Stimulated activated naive CD8-positive, alpha-beta T cell treated with anti-CD3 and anti-CD28 coated beads, Interleukin-15, Interleukin-2, amounts not matched to agents 100 ng/mL and 50 ng/mL, for 24 hours (primary cell): Measurements from ENCODE around the gene TOX2.

Source experiments
- H3K27ac Mint-ChIP-seq: one replicate; pipeline ENCODE4 v1.8.0; 2021; ENCODE audit warnings: mild to moderate bottlenecking, mixed read lengths
- H3K27me3 Mint-ChIP-seq: one replicate; pipeline ENCODE4 v1.8.0; 2021; ENCODE audit warnings: mixed read lengths
- H3K36me3 Mint-ChIP-seq: one replicate; pipeline ENCODE4 v1.8.0; 2021; ENCODE audit warnings: low read depth, mixed read lengths
- H3K4me1 Mint-ChIP-seq: one replicate; pipeline ENCODE4 v1.8.0; 2021; ENCODE audit warnings: low read depth, mixed read lengths
- H3K4me3 Mint-ChIP-seq: one replicate; pipeline ENCODE4 v1.8.0; 2021; ENCODE audit warnings: mild to moderate bottlenecking, mixed read lengths
- H3K9me3 Mint-ChIP-seq: one replicate; pipeline ENCODE4 v1.8.0; 2021; ENCODE audit warnings: mixed read lengths

The TOX2 gene

GRCh38 chr20:44081476-44081875 is 166.8 kb downstream of the TOX2 start:
- Mint-ChIP-seq H3K27ac (no peak overlapping the region), H3K4me3 (no peak overlapping the region), H3K4me1 (peaks cover 15% of the 10 kb centered on the region), H3K9me3 (no peaks in the 10 kb centered on the region), H3K36me3 (no peaks in the 10 kb centered on the region), H3K27me3 (peaks cover 7% of the 10 kb centered on the region)

GRCh38 chr20:44081888-44082287 is 167.2 kb downstream of the TOX2 start:
- no peak overlapping the region for H3K27ac Mint-ChIP-seq
- H3K4me1 Mint-ChIP-seq, result peaks cover 15% of the 10 kb centered on the region
- no peak overlapping the region for H3K4me3 Mint-ChIP-seq
- H3K36me3 Mint-ChIP-seq, result no peaks in the 10 kb centered on the region
- no peaks in the 10 kb centered on the region for H3K9me3 Mint-ChIP-seq
- H3K27me3 Mint-ChIP-seq, result peaks cover 7% of the 10 kb centered on the region

DNA sequence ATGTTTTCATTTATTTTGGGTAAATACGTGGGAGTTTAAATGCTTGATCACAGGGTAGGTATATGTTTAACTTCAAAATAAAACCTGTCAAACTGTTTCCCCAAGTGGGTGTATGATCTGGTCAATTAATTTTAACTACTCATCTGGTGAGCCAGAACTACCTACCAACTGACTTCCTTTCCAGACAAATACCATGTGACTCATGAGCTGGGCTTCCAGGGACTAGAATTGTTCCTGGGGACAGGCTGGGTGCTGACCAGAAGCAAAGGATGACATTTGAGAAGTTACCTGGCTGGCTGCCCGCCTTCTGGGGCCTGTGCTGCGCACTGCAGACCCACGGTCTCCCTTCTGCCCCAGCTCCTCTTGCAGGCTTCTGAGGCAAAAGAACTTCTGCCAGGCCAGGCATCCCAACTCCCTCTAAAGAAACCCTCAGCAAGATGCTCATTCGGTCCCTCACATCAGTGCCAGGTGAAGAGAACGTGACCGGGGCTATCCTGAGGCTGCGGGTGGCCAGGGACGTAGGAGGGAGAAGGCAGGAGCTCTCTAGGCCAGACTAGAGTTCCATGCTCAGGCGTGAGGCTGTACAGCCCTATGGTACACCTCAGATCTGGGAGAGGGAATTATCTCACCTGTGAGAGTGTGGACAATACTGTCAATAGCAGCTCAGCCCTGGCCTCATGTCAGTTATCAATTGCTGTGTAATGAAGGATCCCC is 168.7 kb downstream of the TOX2 start:
- no peak overlapping the region for H3K4me3 Mint-ChIP-seq
- H3K36me3 Mint-ChIP-seq, result no peaks in the 10 kb centered on the region
- H3K27ac Mint-ChIP-seq, result no peak overlapping the region
- peaks cover 11% of the 10 kb centered on the region for H3K4me1 Mint-ChIP-seq
- peaks cover 9% of the 10 kb centered on the region for H3K27me3 Mint-ChIP-seq
- no peaks in the 10 kb centered on the region for H3K9me3 Mint-ChIP-seq

DNA sequence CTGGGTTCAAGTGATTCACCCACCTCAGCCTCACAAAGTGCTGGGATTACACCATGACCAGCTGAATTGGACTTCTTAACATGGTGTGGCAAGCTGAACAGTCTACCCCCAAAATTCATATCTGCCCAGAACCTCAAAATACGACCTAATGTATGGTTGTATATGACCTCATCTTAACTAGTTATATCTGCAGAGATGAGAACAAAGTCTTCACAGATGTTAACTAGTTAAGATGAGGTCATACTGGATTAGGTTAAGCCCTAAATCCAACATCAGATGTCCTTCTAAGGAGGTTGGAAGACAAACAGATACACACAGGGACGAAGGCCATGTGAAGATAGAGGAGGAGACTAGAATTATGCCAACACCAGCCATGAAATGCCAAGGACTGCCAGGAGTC is 169.8 kb downstream of the TOX2 start:
- peak overlapping the region; percentile 16 for H3K27ac Mint-ChIP-seq

DNA sequence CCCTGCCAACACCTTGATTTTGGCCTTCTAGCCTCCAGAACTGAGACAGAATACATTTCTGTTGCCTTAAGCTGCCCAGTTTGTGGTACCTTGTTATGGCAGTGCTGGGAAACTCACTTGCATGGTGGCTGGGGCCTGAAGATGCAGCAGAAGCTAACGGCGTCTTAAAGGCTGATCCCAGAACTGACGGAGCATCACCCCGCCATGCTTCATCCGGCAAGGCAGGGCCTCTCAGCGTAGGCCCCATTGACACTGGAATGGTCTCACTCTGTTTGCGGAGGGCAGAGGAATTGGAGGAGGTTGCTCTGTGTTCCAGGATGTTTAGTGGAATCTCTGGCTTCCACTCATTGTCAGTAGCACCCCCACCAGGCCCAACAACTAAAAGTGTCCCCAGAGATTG is 170.2 kb downstream of the TOX2 start:
- Mint-ChIP-seq H3K27me3 (peaks cover 9% of the 10 kb centered on the region), H3K4me3 (no peak overlapping the region), H3K9me3 (no peaks in the 10 kb centered on the region), H3K4me1 (peaks cover 10% of the 10 kb centered on the region), H3K36me3 (no peaks in the 10 kb centered on the region), H3K27ac (no peak overlapping the region)

More for the DNA sequence above, 169.8 kb downstream of the TOX2 start:
- no peak overlapping the region for H3K4me3 Mint-ChIP-seq
- H3K9me3 Mint-ChIP-seq, result no peaks in the 10 kb centered on the region
- H3K36me3 Mint-ChIP-seq, result no peaks in the 10 kb centered on the region
- peaks cover 9% of the 10 kb centered on the region for H3K27me3 Mint-ChIP-seq
- H3K4me1 Mint-ChIP-seq, result peaks cover 10% of the 10 kb centered on the region

GRCh38 chr20:44085616-44086434 is 171.2 kb downstream of the TOX2 start:
- Mint-ChIP-seq H3K27me3 (peaks cover 3% of the 10 kb centered on the region), H3K27ac (no peak overlapping the region), H3K4me3 (no peak overlapping the region), H3K36me3 (no peaks in the 10 kb centered on the region), H3K4me1 (peaks cover 1% of the 10 kb centered on the region), H3K9me3 (no peaks in the 10 kb centered on the region)

DNA sequence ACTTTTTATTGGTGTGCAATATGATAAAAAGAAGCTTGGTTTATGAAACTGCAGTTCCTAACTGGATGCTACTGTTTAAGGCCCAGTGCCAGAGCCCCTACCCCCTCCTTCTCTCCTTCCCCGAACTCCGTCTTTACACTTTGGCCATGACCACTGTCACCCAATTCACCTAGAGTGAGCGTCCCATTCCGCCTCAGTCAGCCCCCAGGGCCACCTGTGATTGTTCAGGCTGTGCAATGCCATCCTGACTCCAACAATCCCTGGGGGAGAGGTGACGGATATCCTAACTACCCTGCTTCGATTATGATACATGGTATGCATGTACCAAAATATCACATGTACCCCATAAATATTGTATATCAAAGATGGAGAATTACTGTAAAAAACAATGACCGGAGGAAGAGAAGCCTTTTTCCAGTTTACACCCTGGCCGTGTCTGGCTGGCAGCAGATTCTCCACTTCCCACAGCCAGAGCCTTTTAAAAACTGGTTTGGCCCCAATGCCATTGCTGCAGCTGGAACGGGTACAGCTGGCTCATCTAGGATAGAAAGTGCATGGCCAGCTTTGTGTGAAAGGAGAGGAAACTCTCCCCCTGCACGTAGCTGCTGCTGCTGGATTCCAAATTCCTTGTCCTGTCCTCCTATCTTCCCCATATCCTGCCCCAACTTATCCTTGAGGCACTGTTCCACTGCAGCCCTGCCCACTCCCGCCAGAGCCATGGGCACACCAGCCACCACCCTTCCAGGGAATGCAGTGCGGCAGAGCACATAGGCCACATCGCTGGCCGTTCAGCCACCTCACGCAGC is 172.6 kb downstream of the TOX2 start:
- no peaks in the 10 kb centered on the region for H3K4me1 Mint-ChIP-seq
- H3K36me3 Mint-ChIP-seq, result no peaks in the 10 kb centered on the region
- no peak overlapping the region for H3K27ac Mint-ChIP-seq
- H3K9me3 Mint-ChIP-seq, result no peaks in the 10 kb centered on the region
- H3K27me3 Mint-ChIP-seq, result peaks cover 3% of the 10 kb centered on the region
- H3K4me3 Mint-ChIP-seq, result no peak overlapping the region

DNA sequence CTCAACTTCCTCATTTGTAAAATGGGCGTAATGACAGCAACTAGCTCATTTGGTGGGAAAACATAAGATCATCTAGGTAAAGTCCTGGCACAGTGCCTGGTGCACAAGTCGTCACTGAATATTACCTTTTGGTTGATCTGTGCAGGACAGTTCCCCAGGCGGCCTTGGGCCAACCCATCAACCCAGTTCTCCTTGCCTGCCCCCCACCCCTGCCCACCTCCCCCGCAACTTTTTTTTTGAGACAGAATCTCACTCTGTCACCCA is 173.1 kb downstream of the TOX2 start:
- Mint-ChIP-seq H3K27me3 (peaks cover 5% of the 10 kb centered on the region), H3K27ac (no peak overlapping the region), H3K36me3 (no peaks in the 10 kb centered on the region), H3K4me3 (no peak overlapping the region), H3K9me3 (no peaks in the 10 kb centered on the region), H3K4me1 (no peaks in the 10 kb centered on the region)

DNA sequence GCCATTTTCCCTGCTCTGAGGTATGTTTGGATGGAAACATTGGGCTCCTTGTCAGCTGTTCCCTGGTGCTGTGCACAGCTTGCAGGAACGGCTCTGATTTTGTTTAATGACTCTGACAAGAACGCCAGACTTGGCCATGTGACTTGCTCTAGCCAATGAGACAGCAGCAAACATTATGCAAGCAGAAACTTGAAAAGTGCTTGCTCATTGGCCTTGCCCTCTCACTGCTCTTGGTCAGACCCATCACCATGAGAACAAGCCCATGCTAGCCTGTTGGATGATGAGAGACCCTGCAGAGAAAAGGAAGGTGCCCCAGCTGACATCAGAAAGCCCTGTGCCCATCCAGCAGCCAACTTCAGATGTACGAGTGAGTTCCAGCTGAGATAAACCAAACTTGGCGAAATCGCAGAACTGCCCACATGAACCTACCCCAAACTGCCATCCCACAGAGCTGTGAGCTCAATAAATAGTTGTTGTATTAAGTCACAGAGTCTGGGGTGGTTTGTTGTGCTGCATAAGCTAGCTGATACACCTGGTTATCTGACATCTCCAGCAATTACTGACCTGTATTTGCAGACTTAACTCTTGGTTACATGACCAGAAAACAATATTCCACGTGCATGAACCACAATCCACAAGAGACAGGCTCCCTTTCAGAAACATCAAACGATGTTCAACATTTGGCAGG is 175.5 kb downstream of the TOX2 start:
- no peaks in the 10 kb centered on the region for H3K4me1 Mint-ChIP-seq
- H3K27ac Mint-ChIP-seq, result no peak overlapping the region
- peaks cover 15% of the 10 kb centered on the region for H3K27me3 Mint-ChIP-seq
- H3K9me3 Mint-ChIP-seq, result no peaks in the 10 kb centered on the region
- no peaks in the 10 kb centered on the region for H3K36me3 Mint-ChIP-seq
- H3K4me3 Mint-ChIP-seq, result no peak overlapping the region

- H3K4me1 Mint-ChIP-seq, result no peaks in the 10 kb centered on the region
- no peak overlapping the region for H3K4me3 Mint-ChIP-seq
- H3K27ac Mint-ChIP-seq, result no peak overlapping the region
- no peaks in the 10 kb centered on the region for H3K9me3 Mint-ChIP-seq
- H3K27me3 Mint-ChIP-seq, result peaks cover 15% of the 10 kb centered on the region
- no peaks in the 10 kb centered on the region for H3K36me3 Mint-ChIP-seq
Observed at GRCh38 chr20:44091026-44091425, 176.4 kb downstream of the TOX2 start.

GRCh38 chr20:44092551-44093248 is 178.0 kb downstream of the TOX2 start:
- Mint-ChIP-seq H3K27me3 (peaks cover 15% of the 10 kb centered on the region), H3K36me3 (no peaks in the 10 kb centered on the region), H3K9me3 (no peaks in the 10 kb centered on the region), H3K27ac (no peak overlapping the region), H3K4me1 (no peaks in the 10 kb centered on the region), H3K4me3 (no peak overlapping the region)

DNA sequence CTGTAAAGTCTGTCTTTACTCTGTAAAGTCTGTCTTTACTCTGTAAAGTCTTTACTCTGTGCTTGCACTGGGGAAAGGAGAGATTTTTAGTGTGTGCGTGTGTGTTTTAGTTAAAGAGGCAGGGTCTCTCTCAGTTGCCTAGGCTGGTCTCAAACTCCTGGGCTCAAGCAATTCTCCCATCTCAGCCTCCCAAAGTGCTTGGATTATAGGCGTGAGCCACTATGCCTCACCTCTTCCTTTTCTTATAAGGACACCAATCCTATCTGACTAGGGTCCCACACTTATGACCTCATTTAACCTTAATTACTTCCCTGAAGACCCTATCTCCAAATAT is 178.6 kb downstream of the TOX2 start:
- H3K4me3 Mint-ChIP-seq, result no peak overlapping the region
- peaks cover 18% of the 10 kb centered on the region for H3K27me3 Mint-ChIP-seq
- no peaks in the 10 kb centered on the region for H3K4me1 Mint-ChIP-seq
- no peaks in the 10 kb centered on the region for H3K9me3 Mint-ChIP-seq
- H3K36me3 Mint-ChIP-seq, result no peaks in the 10 kb centered on the region
- no peak overlapping the region for H3K27ac Mint-ChIP-seq

- Mint-ChIP-seq H3K4me3 (no peak overlapping the region), H3K27ac (no peak overlapping the region), H3K4me1 (no peaks in the 10 kb centered on the region), H3K27me3 (peaks cover 25% of the 10 kb centered on the region), H3K9me3 (no peaks in the 10 kb centered on the region), H3K36me3 (no peaks in the 10 kb centered on the region)
Observed at GRCh38 chr20:44095831-44096230, 181.2 kb downstream of the TOX2 start.

- H3K27ac Mint-ChIP-seq, result no peak overlapping the region
Observed at GRCh38 chr20:44097521-44098255, 183.0 kb downstream of the TOX2 start.

More at GRCh38 chr20:44097521-44098255, 183.0 kb downstream of the TOX2 start:
- H3K36me3 Mint-ChIP-seq, result no peaks in the 10 kb centered on the region
- no peaks in the 10 kb centered on the region for H3K4me1 Mint-ChIP-seq
- no peaks in the 10 kb centered on the region for H3K9me3 Mint-ChIP-seq
- H3K27me3 Mint-ChIP-seq, result peaks cover 39% of the 10 kb centered on the region
- H3K4me3 Mint-ChIP-seq, result no peak overlapping the region
